Esophagus muscularis mucosa (tissue), 4 donors: ENCODE results near the gene SNX13.

Source experiments
- CTCF ChIP-seq, 3 experiments: fragments of 200-600 bp in 2 of 3; fragments of 450-650 bp in 1 of 3; sonication (generic) in 2 of 3; IDR thresholded peaks; one replicate each; pipeline ENCODE4 v1.5.1; 2017 to 2019; ENCODE audit warnings: antibody characterized with exemption in 3 of 3, mild to moderate bottlenecking in 2 of 3, moderate library complexity in 1 of 3
- EP300 ChIP-seq: sonication (generic); formaldehyde crosslinking; IDR thresholded peaks from one replicate; pipeline ENCODE4 v1.6.1; 2017; ENCODE audit warnings: antibody characterized with exemption
- POLR2A ChIP-seq: fragments of 450-650 bp; IDR thresholded peaks from one replicate; pipeline ENCODE4 v1.6.1; 2017; ENCODE audit warnings: antibody characterized with exemption, moderate library complexity, mild to moderate bottlenecking, low read depth
- POLR2AphosphoS5 ChIP-seq, 2 donors: sonication (generic); formaldehyde crosslinking; IDR thresholded peaks; one replicate each; pipeline ENCODE4 v1.6.1; 2017; ENCODE audit warnings: antibody characterized with exemption in 2 of 2

GRCh38 chr7:17989546-17989945 is 49.3 kb upstream of the SNX13 start:
- no peak for TF ChIP-seq CTCF (IDR thresholded peaks at IDR 0.05)
- no peak for TF ChIP-seq EP300
- no peak for TF ChIP-seq POLR2A
- TF ChIP-seq POLR2AphosphoS5 (IDR thresholded peaks at IDR 0.05), result no peak
